PC-9 (cell line): ENCODE results near the gene IL12RB1.

Experiments used
- EZH2 ChIP-seq: fragments of 200-600 bp; sonication (generic); IDR thresholded peaks from 2 replicates; pipeline ENCODE4 v1.8.0; 2017; ENCODE audit warnings: antibody characterized with exemption, low read depth
- TF ChIP-seq, protein P1 (sequence below): fragments of 200-600 bp; sonication (generic); conservative IDR thresholded peaks from 2 replicates; pipeline ENCODE4 v1.6.1; 2017; ENCODE audit warnings: mixed run types, antibody characterized with exemption, mild to moderate bottlenecking, moderate library complexity

DNA sequence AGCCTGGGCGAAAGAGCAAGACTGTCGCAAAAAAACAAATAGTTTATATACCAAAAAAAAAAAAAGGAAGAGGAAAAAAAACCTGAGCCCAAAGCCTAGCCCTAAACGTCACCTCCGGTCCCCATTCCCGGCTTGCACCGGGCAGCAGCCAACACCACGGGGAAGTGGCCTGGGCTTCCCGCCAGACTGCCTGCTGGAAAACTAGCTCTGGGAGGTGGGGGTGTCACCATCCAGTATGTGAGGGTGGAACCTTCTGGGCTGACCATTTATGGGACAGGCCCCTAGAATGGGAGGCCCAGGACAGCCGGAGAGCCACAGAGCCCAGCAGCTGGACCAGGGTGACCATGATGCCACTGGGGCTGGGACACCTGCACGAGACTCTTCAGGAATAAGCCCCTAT is 37.3 kb downstream of the IL12RB1 start:
- TF ChIP-seq, protein P1, sequence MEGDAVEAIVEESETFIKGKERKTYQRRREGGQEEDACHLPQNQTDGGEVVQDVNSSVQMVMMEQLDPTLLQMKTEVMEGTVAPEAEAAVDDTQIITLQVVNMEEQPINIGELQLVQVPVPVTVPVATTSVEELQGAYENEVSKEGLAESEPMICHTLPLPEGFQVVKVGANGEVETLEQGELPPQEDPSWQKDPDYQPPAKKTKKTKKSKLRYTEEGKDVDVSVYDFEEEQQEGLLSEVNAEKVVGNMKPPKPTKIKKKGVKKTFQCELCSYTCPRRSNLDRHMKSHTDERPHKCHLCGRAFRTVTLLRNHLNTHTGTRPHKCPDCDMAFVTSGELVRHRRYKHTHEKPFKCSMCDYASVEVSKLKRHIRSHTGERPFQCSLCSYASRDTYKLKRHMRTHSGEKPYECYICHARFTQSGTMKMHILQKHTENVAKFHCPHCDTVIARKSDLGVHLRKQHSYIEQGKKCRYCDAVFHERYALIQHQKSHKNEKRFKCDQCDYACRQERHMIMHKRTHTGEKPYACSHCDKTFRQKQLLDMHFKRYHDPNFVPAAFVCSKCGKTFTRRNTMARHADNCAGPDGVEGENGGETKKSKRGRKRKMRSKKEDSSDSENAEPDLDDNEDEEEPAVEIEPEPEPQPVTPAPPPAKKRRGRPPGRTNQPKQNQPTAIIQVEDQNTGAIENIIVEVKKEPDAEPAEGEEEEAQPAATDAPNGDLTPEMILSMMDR = no peak
- TF ChIP-seq EZH2 = no peak
